PC-3 (cell line): ENCODE measurements around the gene TRPV6. TPM values are rescaled to one million over a fixed set of nuclear protein-coding genes. Genes with fewer than 3 reads are reported as not detected.

ENCODE experiments used
- ATAC-seq: fragments of 200-7000 bp; cut with Tn5 transposase; 2 replicates; pipeline ENCODE4 v1.9.1; 2020; ENCODE audit warnings: mild to moderate bottlenecking, moderate library complexity
- BruUV-seq: library from RNA; stranded (reverse); fragments of 400-500 nt; replicated peaks from 2 replicates; lab custom pipeline; 2021; lab: Mats Ljungman, UMichigan
- CTCF ChIA-PET: fragments of 300-600 bp; sonication (Branson Sonifier 250); formaldehyde crosslinking; loops from one replicate; lab custom pipeline; 2022; ENCODE audit warnings: antibody characterized with exemption; lab: Charles Lee
- POLR2A ChIA-PET: fragments of 300-600 bp; sonication (Branson Sonifier 250); formaldehyde crosslinking; loops from one replicate; lab custom pipeline; 2022; ENCODE audit warnings: antibody characterized with exemption; ENCODE audit not compliant: unreplicated experiment; lab: Charles Lee
- DNase-seq: peaks from one replicate; pipeline ENCODE4 v3.0.0-alpha.2; 2015
- H2AFZ ChIP-seq: fragments of 300-600 bp; sonication (generic); 2 replicates; pipeline ENCODE4 v1.6.0; 2016; ENCODE audit warnings: antibody characterized with exemption, low read length
- H3F3A ChIP-seq: fragments of 300-600 bp; sonication (generic); one replicate; pipeline ENCODE4 v1.6.0; 2017; ENCODE audit warnings: antibody characterized with exemption, low read length, control low read depth, mild to moderate bottlenecking; ENCODE audit not compliant: unreplicated experiment
- H3K27ac ChIP-seq: fragments of 300-600 bp; sonication (generic); 2 replicates; pipeline ENCODE4 v1.5.1; 2016; ENCODE audit warnings: mild to moderate bottlenecking, low read length
- H3K27me3 ChIP-seq: fragments of 300-600 bp; sonication (generic); 2 replicates; pipeline ENCODE4 v1.6.1; 2016; ENCODE audit warnings: low read length, mixed read lengths
- H3K36me3 ChIP-seq: fragments of 300-600 bp; sonication (generic); 2 replicates; pipeline ENCODE4 v1.6.1; 2016; ENCODE audit warnings: low read depth, mixed run types, low read length, mixed read lengths
- H3K4me1 ChIP-seq: fragments of 300-600 bp; sonication (generic); 2 replicates; pipeline ENCODE4 v1.5.1; 2016; ENCODE audit warnings: low read length; ENCODE audit not compliant: insufficient read depth
- H3K4me2 ChIP-seq: fragments of 300-600 bp; sonication (generic); 2 replicates; pipeline ENCODE4 v1.6.0; 2016; ENCODE audit warnings: low read length
- H3K4me3 ChIP-seq: fragments of 300-600 bp; sonication (generic); 2 replicates; pipeline ENCODE4 v1.5.1; 2016; ENCODE audit warnings: mild to moderate bottlenecking, low read length, mixed read lengths
- H3K79me2 ChIP-seq: fragments of 300-600 bp; sonication (generic); 2 replicates; pipeline ENCODE4 v1.6.1; 2017; ENCODE audit warnings: low read length, mixed read lengths
- H3K9ac ChIP-seq: fragments of 300-600 bp; sonication (generic); 2 replicates; pipeline ENCODE4 v1.6.0; 2016; ENCODE audit warnings: mild to moderate bottlenecking, low read length
- H3K9me2 ChIP-seq: fragments of 300-600 bp; sonication (generic); replicated peaks from 2 replicates; pipeline ENCODE4 v1.6.1; 2016; ENCODE audit warnings: mixed run types, low read length, mixed read lengths
- H3K9me3 ChIP-seq: fragments of 300-600 bp; sonication (generic); 2 replicates; pipeline ENCODE4 v1.6.1; 2016; ENCODE audit warnings: low read length, mixed read lengths
- H4K20me1 ChIP-seq: fragments of 300-600 bp; sonication (generic); 2 replicates; pipeline ENCODE4 v1.6.1; 2016; ENCODE audit warnings: low read length, mixed read lengths
- CTCF ChIP-seq: fragments of 300-600 bp; sonication (generic); conservative IDR thresholded peaks from 2 replicates; pipeline ENCODE4 v1.5.1; 2017; ENCODE audit warnings: antibody characterized with exemption, low read depth, mild to moderate bottlenecking, low read length
- EZH2 ChIP-seq: fragments of 300-600 bp; sonication (generic); IDR thresholded peaks from one replicate; pipeline ENCODE4 v1.6.1; 2017; ENCODE audit warnings: antibody characterized with exemption, mild to moderate bottlenecking, low read length; ENCODE audit not compliant: unreplicated experiment
- EZH2phosphoT487 ChIP-seq: fragments of 300-600 bp; sonication (generic); IDR thresholded peaks from 2 replicates; pipeline ENCODE4 v1.6.1; 2018; ENCODE audit warnings: mild to moderate bottlenecking, antibody characterized with exemption, low read length, borderline replicate concordance
- intact Hi-C: fragments of 100-400 bp; cut with micrococcal nuclease; formaldehyde crosslinking; loops from 2 replicates; pipeline ENCODE4 v1.9.0; 2023
- total RNA-seq: library from RNA; depleted of rRNA; stranded (reverse); fragments of >200 nt; gene quantifications from 2 replicates; pipeline ENCODE4 v1.2.3, GENCODE V29; 2014

The TRPV6 gene
- total RNA-seq, 1 experiment from 2014 or later = 1.4 TPM

- no peaks in the 10 kb centered on the region for H3K27me3 ChIP-seq
- no peaks in the 10 kb centered on the region for H3K9me2 ChIP-seq
- ATAC-seq (no peak), DNase-seq (no peak)
- H3K36me3 ChIP-seq = peaks cover 4% of the 10 kb centered on the region
- ChIA-PET POLR2A (no interaction called here), CTCF (no interaction called here)
- no TSS peak for BruUV-seq
- no peak overlapping the region for H2AFZ ChIP-seq
- no peaks in the 10 kb centered on the region for H3K79me2 ChIP-seq
- H3K9ac ChIP-seq = no peak overlapping the region
- intact Hi-C loops = loop anchor here (5.0 kb wide), 1 partner anchor 53 kb away; no protein-coding TSS in a partner anchor
- H3K9me3 ChIP-seq = no peaks in the 10 kb centered on the region
- H3K4me2 ChIP-seq = no peak overlapping the region
- H4K20me1 ChIP-seq = no peaks in the 10 kb centered on the region
- H3K4me1 ChIP-seq = no peaks in the 10 kb centered on the region; the same call in 1 of the 2 replicates
- H3K27ac ChIP-seq = no peak overlapping the region
- no peaks in the 10 kb centered on the region for H3F3A ChIP-seq
- TF ChIP-seq EZH2 = no peak
- no peak for TF ChIP-seq CTCF
- no peak for TF ChIP-seq EZH2phosphoT487
- H3K4me3 ChIP-seq = no peak overlapping the region
Measured at GRCh38 chr7:142864980-142865747, 20.4 kb downstream of the TRPV6 start.

GRCh38 chr7:142863891-142864685, 21.5 kb downstream of the TRPV6 start:
- H3K9me2 ChIP-seq = no peaks in the 10 kb centered on the region
- no peaks in the 10 kb centered on the region for H3F3A ChIP-seq
- ChIA-PET POLR2A (no interaction called here), CTCF (interaction anchor here (0.5 kb wide), 1 partner anchor 45 kb away, joined by 4 read pairs; no protein-coding TSS in a partner anchor)
- no peak for ATAC-seq
- no peaks in the 10 kb centered on the region for H3K9me3 ChIP-seq
- no peak overlapping the region for H2AFZ ChIP-seq
- no peak overlapping the region for H3K4me2 ChIP-seq
- no peak overlapping the region for H3K9ac ChIP-seq
- no peak for DNase-seq
- peaks cover 4% of the 10 kb centered on the region for H3K36me3 ChIP-seq
- no peak overlapping the region for H3K27ac ChIP-seq
- no peaks in the 10 kb centered on the region for H4K20me1 ChIP-seq
- TF ChIP-seq EZH2phosphoT487 (no peak), CTCF (no peak), EZH2 (no peak)
- intact Hi-C loops = no loop called here
- no peaks in the 10 kb centered on the region for H3K27me3 ChIP-seq
- BruUV-seq = TSS peak; percentile 13
- H3K79me2 ChIP-seq = no peaks in the 10 kb centered on the region
- peaks cover 5% of the 10 kb centered on the region for H3K4me1 ChIP-seq
- no peak overlapping the region for H3K4me3 ChIP-seq
